Measurements from ENCODE around the gene TOP1.
A peak's percentile ranks its signal among the peaks of the same experiment; 100 is the strongest.

TOP1 gene

GRCh38 chr20:41048461-41049301, 20.1 kb downstream of the TOP1 start:
- H3K9me3 Mint-ChIP-seq, result peaks cover 3% of the 10 kb centered on the region
- peak overlapping the region; percentile 72 for H3K4me3 Mint-ChIP-seq
- H3K36me3 Mint-ChIP-seq, result peaks cover 18% of the 10 kb centered on the region
- CTCF ChIA-PET, result interaction anchor here (0.8 to 5.4 kb wide), 4 partner anchors 8 to 79 kb away, joined by 3 to 36 read pairs (median 4); no protein-coding TSS in a partner anchor
- no peaks in the 10 kb centered on the region for H3K27me3 Mint-ChIP-seq
- no peak for DNase-seq
- peak overlapping the region; percentile 93 for H3K27ac Mint-ChIP-seq
- H3K4me1 Mint-ChIP-seq, result peaks cover 82% of the 10 kb centered on the region

GRCh38 chr20:41049451-41049850, 20.8 kb downstream of the TOP1 start:
- peaks cover 23% of the 10 kb centered on the region for H3K36me3 Mint-ChIP-seq
- no peaks in the 10 kb centered on the region for H3K27me3 Mint-ChIP-seq
- peak overlapping the region; percentile 93 for H3K27ac Mint-ChIP-seq
- H3K9me3 Mint-ChIP-seq, result peaks cover 4% of the 10 kb centered on the region
- CTCF ChIA-PET, result interaction anchor here (0.8 to 5.4 kb wide), 3 partner anchors 9 to 80 kb away, joined by 3 to 36 read pairs (median 3); no protein-coding TSS in a partner anchor
- no peak for DNase-seq
- H3K4me1 Mint-ChIP-seq, result peaks cover 82% of the 10 kb centered on the region
- H3K4me3 Mint-ChIP-seq, result no peak overlapping the region

- no peak for DNase-seq
- Mint-ChIP-seq H3K27me3 (no peaks in the 10 kb centered on the region), H3K36me3 (peaks cover 19% of the 10 kb centered on the region), H3K4me3 (no peak overlapping the region), H3K27ac (peak overlapping the region; percentile 22), H3K9me3 (peaks cover 4% of the 10 kb centered on the region), H3K4me1 (peaks cover 83% of the 10 kb centered on the region)
- CTCF ChIA-PET, result interaction anchor here (0.9 to 5.4 kb wide), 2 partner anchors 20 to 59 kb away, joined by 3 to 36 read pairs; no protein-coding TSS in a partner anchor
These were observed 21.9 kb downstream of the TOP1 start for GRCh38 chr20:41050361-41051008.

GRCh38 chr20:41051009-41051825, 22.6 kb downstream of the TOP1 start:
- CTCF ChIA-PET, result interaction anchor here (0.6 to 1.5 kb wide), 6 partner anchors 11 to 418 kb away, joined by 3 to 4 read pairs (median 3); no protein-coding TSS in a partner anchor
- H3K27ac Mint-ChIP-seq, result peak overlapping the region; percentile 46
- no peak overlapping the region for H3K4me3 Mint-ChIP-seq
- H3K4me1 Mint-ChIP-seq, result peaks cover 84% of the 10 kb centered on the region
- no peaks in the 10 kb centered on the region for H3K27me3 Mint-ChIP-seq
- H3K9me3 Mint-ChIP-seq, result peaks cover 4% of the 10 kb centered on the region
- peaks cover 25% of the 10 kb centered on the region for H3K36me3 Mint-ChIP-seq
- no peak for DNase-seq

- DNase-seq, result no peak
- CTCF ChIA-PET, result interaction anchor here (1.0 to 1.9 kb wide), 3 partner anchors 24 to 62 kb away, joined by 3 to 4 read pairs (median 4); no protein-coding TSS in a partner anchor
These were observed 24.3 kb downstream of the TOP1 start for GRCh38 chr20:41052742-41053419.

GRCh38 chr20:41054070-41054846, 25.6 kb downstream of the TOP1 start:
- H3K36me3 Mint-ChIP-seq, result peaks cover 26% of the 10 kb centered on the region
- no peak overlapping the region for H3K27ac Mint-ChIP-seq
- CTCF ChIA-PET, result interaction anchor here (1.9 kb wide), 1 partner anchor 64 kb away, joined by 4 read pairs; no protein-coding TSS in a partner anchor

More at GRCh38 chr20:41052742-41053419, 24.3 kb downstream of the TOP1 start:
- H3K9me3 Mint-ChIP-seq, result peaks cover 4% of the 10 kb centered on the region
- no peaks in the 10 kb centered on the region for H3K27me3 Mint-ChIP-seq
- no peak overlapping the region for H3K4me3 Mint-ChIP-seq
- peaks cover 25% of the 10 kb centered on the region for H3K36me3 Mint-ChIP-seq
- H3K4me1 Mint-ChIP-seq, result peaks cover 70% of the 10 kb centered on the region
- no peak overlapping the region for H3K27ac Mint-ChIP-seq

GRCh38 chr20:41054847-41055230, 26.2 kb downstream of the TOP1 start:
- Mint-ChIP-seq H3K4me3 (no peak overlapping the region), H3K36me3 (peaks cover 28% of the 10 kb centered on the region), H3K27me3 (no peaks in the 10 kb centered on the region), H3K27ac (no peak overlapping the region), H3K9me3 (peaks cover 4% of the 10 kb centered on the region), H3K4me1 (peaks cover 51% of the 10 kb centered on the region)
- DNase-seq, result no peak
- CTCF ChIA-PET, result no interaction called here

More at GRCh38 chr20:41054070-41054846, 25.6 kb downstream of the TOP1 start:
- Mint-ChIP-seq H3K27me3 (no peaks in the 10 kb centered on the region), H3K4me1 (peaks cover 56% of the 10 kb centered on the region), H3K4me3 (no peak overlapping the region), H3K9me3 (peaks cover 4% of the 10 kb centered on the region)
- no peak for DNase-seq

- CTCF ChIA-PET, result no interaction called here
- H3K9me3 Mint-ChIP-seq, result peaks cover 4% of the 10 kb centered on the region
These were observed 27.1 kb downstream of the TOP1 start for GRCh38 chr20:41055679-41056078.

GRCh38 chr20:41057999-41058673, 29.5 kb downstream of the TOP1 start:
- Mint-ChIP-seq H3K4me3 (no peak overlapping the region), H3K36me3 (peaks cover 37% of the 10 kb centered on the region), H3K4me1 (peaks cover 24% of the 10 kb centered on the region), H3K27me3 (no peaks in the 10 kb centered on the region), H3K27ac (no peak overlapping the region), H3K9me3 (peaks cover 2% of the 10 kb centered on the region)
- DNase-seq, result no peak
- CTCF ChIA-PET, result interaction anchor here (0.9 to 1.4 kb wide), 4 partner anchors 11 to 77 kb away, joined by 3 to 5 read pairs (median 4); no protein-coding TSS in a partner anchor

More at GRCh38 chr20:41055679-41056078, 27.1 kb downstream of the TOP1 start:
- peaks cover 42% of the 10 kb centered on the region for H3K4me1 Mint-ChIP-seq
- no peak overlapping the region for H3K27ac Mint-ChIP-seq
- peaks cover 24% of the 10 kb centered on the region for H3K36me3 Mint-ChIP-seq
- no peaks in the 10 kb centered on the region for H3K27me3 Mint-ChIP-seq
- DNase-seq, result no peak
- H3K4me3 Mint-ChIP-seq, result no peak overlapping the region

- no peak for DNase-seq
- CTCF ChIA-PET, result no interaction called here
- no peak overlapping the region for H3K27ac Mint-ChIP-seq
- no peak overlapping the region for H3K4me3 Mint-ChIP-seq
- H3K4me1 Mint-ChIP-seq, result peaks cover 27% of the 10 kb centered on the region
- peaks cover 2% of the 10 kb centered on the region for H3K9me3 Mint-ChIP-seq
- H3K27me3 Mint-ChIP-seq, result no peaks in the 10 kb centered on the region
- peaks cover 39% of the 10 kb centered on the region for H3K36me3 Mint-ChIP-seq
These were observed 30.3 kb downstream of the TOP1 start for GRCh38 chr20:41058674-41059635.

- no peak for DNase-seq
- no peaks in the 10 kb centered on the region for H3K27me3 Mint-ChIP-seq
- CTCF ChIA-PET, result interaction anchor here (1.4 kb wide), 1 partner anchor 30 kb away, joined by 3 read pairs; no protein-coding TSS in a partner anchor
- H3K36me3 Mint-ChIP-seq, result peaks cover 39% of the 10 kb centered on the region
- H3K27ac Mint-ChIP-seq, result no peak overlapping the region
- H3K4me3 Mint-ChIP-seq, result no peak overlapping the region
- no peaks in the 10 kb centered on the region for H3K9me3 Mint-ChIP-seq
- H3K4me1 Mint-ChIP-seq, result peaks cover 24% of the 10 kb centered on the region
These were observed 32.5 kb downstream of the TOP1 start for GRCh38 chr20:41061155-41061554.
